Mesenchymal stem cell (in vitro differentiated cells and primary cell): Measurements from ENCODE around the gene C2CD3.

Source experiments
- DNase-seq: peaks from one replicate; pipeline ENCODE4 v3.0.0-alpha.2; 2013
- H2AFZ ChIP-seq: one replicate; pipeline ENCODE4 v1.6.1; 2013; ENCODE audit warnings: low read depth, mild to moderate bottlenecking, control low read depth, inconsistent platforms, low read length, moderate library complexity
- H2AK5ac ChIP-seq: 2 replicates; pipeline ENCODE4 v1.6.1; 2013; ENCODE audit warnings: low read length, moderate library complexity, mild to moderate bottlenecking, inconsistent platforms; ENCODE audit not compliant: severe bottlenecking
- H2BK120ac ChIP-seq: one replicate; pipeline ENCODE4 v1.6.1; 2013; ENCODE audit warnings: low read depth, mild to moderate bottlenecking, inconsistent platforms, low read length, moderate library complexity
- H2BK12ac ChIP-seq, 2 experiments: one replicate each; pipeline ENCODE4 v1.6.1; 2013; ENCODE audit warnings: inconsistent platforms in 2 of 2, low read length in 2 of 2, mild to moderate bottlenecking in 2 of 2, moderate library complexity in 2 of 2, control low read depth in 1 of 2
- H2BK15ac ChIP-seq: one replicate; pipeline ENCODE4 v1.6.1; 2013; ENCODE audit warnings: mild to moderate bottlenecking, low read depth, inconsistent platforms; ENCODE audit not compliant: poor library complexity, severe bottlenecking
- H2BK5ac ChIP-seq: 2 replicates; pipeline ENCODE4 v1.6.1; 2013; ENCODE audit warnings: low read depth, mild to moderate bottlenecking, low read length, control low read depth, inconsistent platforms; ENCODE audit not compliant: poor library complexity, severe bottlenecking
- H3K14ac ChIP-seq, 2 experiments: one replicate each; pipeline ENCODE4 v1.6.1; 2013; ENCODE audit warnings: inconsistent platforms in 2 of 2, low read length in 2 of 2, control low read depth in 1 of 2, mild to moderate bottlenecking in 1 of 2, moderate library complexity in 1 of 2
- H3K18ac ChIP-seq, 2 experiments: one replicate each; pipeline ENCODE4 v1.6.1; 2013; ENCODE audit warnings: inconsistent platforms in 2 of 2, low read length in 2 of 2, control low read depth in 1 of 2, low read depth in 1 of 2, mild to moderate bottlenecking in 1 of 2
- H3K23ac ChIP-seq, 2 experiments: one replicate each; pipeline ENCODE4 v1.6.1; 2013; ENCODE audit warnings: inconsistent platforms in 2 of 2, low read length in 2 of 2, mild to moderate bottlenecking in 2 of 2, moderate library complexity in 2 of 2, control low read depth in 1 of 2
- H3K27ac ChIP-seq: 2 replicates; pipeline ENCODE4 v1.5.1; 2013; ENCODE audit warnings: mild to moderate bottlenecking, moderate library complexity, low read length, control low read depth, inconsistent platforms; ENCODE audit not compliant: poor library complexity, severe bottlenecking
- H3K27me3 ChIP-seq, 2 experiments: 2 replicates each; pipeline versions ENCODE4 v1.6.1 to v1.7.0; 2013; ENCODE audit warnings: low read length in 2 of 2, mild to moderate bottlenecking in 2 of 2, moderate library complexity in 2 of 2, control low read depth in 1 of 2, inconsistent platforms in 1 of 2; ENCODE audit not compliant: control insufficient read depth in 1 of 2, insufficient read depth in 1 of 2
- H3K36me3 ChIP-seq, 2 experiments: 2 replicates each; pipeline versions ENCODE4 v1.6.1 to v1.7.0; 2013; ENCODE audit warnings: low read length in 2 of 2, control low read depth in 1 of 2, inconsistent platforms in 1 of 2, low read depth in 1 of 2, mild to moderate bottlenecking in 1 of 2; ENCODE audit not compliant: insufficient read depth in 2 of 2, control insufficient read depth in 1 of 2
- H3K4ac ChIP-seq, 2 experiments: one replicate each; pipeline ENCODE4 v1.6.1; 2013; ENCODE audit warnings: inconsistent platforms in 2 of 2, low read length in 2 of 2, mild to moderate bottlenecking in 2 of 2, moderate library complexity in 2 of 2, control low read depth in 1 of 2, low read depth in 1 of 2
- H3K4me1 ChIP-seq: 2 replicates; pipeline ENCODE4 v1.6.1; 2013; ENCODE audit warnings: low read depth, low read length, control low read depth; ENCODE audit not compliant: control insufficient read depth, insufficient read depth
- H3K4me2 ChIP-seq: 2 replicates; pipeline ENCODE4 v1.6.1; 2013; ENCODE audit warnings: low read length, mild to moderate bottlenecking, inconsistent platforms; ENCODE audit not compliant: poor library complexity, severe bottlenecking
- H3K4me3 ChIP-seq, 2 experiments: 2 replicates each; pipeline versions ENCODE4 v1.5.1 to v1.7.0; 2013; ENCODE audit warnings: low read length in 2 of 2, mild to moderate bottlenecking in 2 of 2, control low read depth in 1 of 2, low read depth in 1 of 2; ENCODE audit not compliant: insufficient read depth in 1 of 2
- H3K79me1 ChIP-seq: replicated peaks from 2 replicates; pipeline ENCODE4 v1.6.1; 2013; ENCODE audit warnings: mild to moderate bottlenecking, control low read depth, low read length, inconsistent platforms; ENCODE audit not compliant: poor library complexity, severe bottlenecking
- H3K9ac ChIP-seq: 2 replicates; pipeline ENCODE4 v1.7.0; 2013; ENCODE audit warnings: mild to moderate bottlenecking, low read length, moderate library complexity
- H3K9me3 ChIP-seq: 2 replicates; pipeline ENCODE4 v1.7.0; 2013; ENCODE audit warnings: mild to moderate bottlenecking, low read length; ENCODE audit not compliant: control insufficient read depth
- H4K8ac ChIP-seq: one replicate; pipeline ENCODE4 v1.6.1; 2013; ENCODE audit warnings: inconsistent platforms, mild to moderate bottlenecking, low read length, moderate library complexity
- H4K91ac ChIP-seq: one replicate; pipeline ENCODE4 v1.6.1; 2013; ENCODE audit warnings: mild to moderate bottlenecking, low read length, inconsistent platforms
- WGBS: methylation state at CpG from one replicate; pipeline ENCODE4 v1.1.7; 2013; ENCODE audit warnings: mixed read lengths; 5-methylcytosine and 5-hydroxymethylcytosine counted together

Gene C2CD3

GRCh38 chr11:74206746-74207145 is 35.9 kb upstream of the C2CD3 start:
- H3K79me1 ChIP-seq, result peaks cover 9% of the 10 kb centered on the region
- no peak overlapping the region for H3K4me3 ChIP-seq
- H2BK5ac ChIP-seq, result no peak overlapping the region
- peaks cover 3% of the 10 kb centered on the region for H3K4me1 ChIP-seq
- H3K27me3 ChIP-seq, result no peaks in the 10 kb centered on the region
- H4K8ac ChIP-seq, result no peak overlapping the region
- H2AK5ac ChIP-seq, result no peak overlapping the region
- H2BK12ac ChIP-seq, result no peak overlapping the region
- H3K14ac ChIP-seq, result no peak overlapping the region
- no peak overlapping the region for H3K18ac ChIP-seq
- no peak overlapping the region for H2BK15ac ChIP-seq
- no peak overlapping the region for H3K4ac ChIP-seq
- H2BK120ac ChIP-seq, result no peak overlapping the region
- H4K91ac ChIP-seq, result no peak overlapping the region
- H3K23ac ChIP-seq, result no peak overlapping the region
- WGBS, result no CpG with 5 or more reads among the region's 1 CpG
- H3K9ac ChIP-seq, result no peak overlapping the region
- peaks cover 15 to 68% of the 10 kb centered on the region in 2 experiments for H3K36me3 ChIP-seq
- H3K4me2 ChIP-seq, result no peak overlapping the region
- DNase-seq, result no peak
- H3K27ac ChIP-seq, result no peak overlapping the region
- H2AFZ ChIP-seq, result no peak overlapping the region
- no peaks in the 10 kb centered on the region for H3K9me3 ChIP-seq

GRCh38 chr11:74205181-74205580 is 34.4 kb upstream of the C2CD3 start:
- H3K4ac ChIP-seq, result no peak overlapping the region

GRCh38 chr11:74204701-74205100 is 33.9 kb upstream of the C2CD3 start:
- H3K14ac ChIP-seq, result no peak overlapping the region
- no peak overlapping the region for H3K27ac ChIP-seq
- no peak overlapping the region for H2AFZ ChIP-seq
- no peak overlapping the region for H3K4ac ChIP-seq
- no peak overlapping the region for H3K4me2 ChIP-seq
- H3K27me3 ChIP-seq, result no peaks in the 10 kb centered on the region
- no peak overlapping the region for H3K4me3 ChIP-seq
- H3K79me1 ChIP-seq, result peaks cover 7% of the 10 kb centered on the region
- no peak overlapping the region for H3K18ac ChIP-seq
- H3K9me3 ChIP-seq, result no peaks in the 10 kb centered on the region
- no peak overlapping the region for H2AK5ac ChIP-seq
- H4K91ac ChIP-seq, result no peak overlapping the region
- no peak overlapping the region for H4K8ac ChIP-seq
- no peak overlapping the region for H2BK5ac ChIP-seq
- H3K36me3 ChIP-seq, result peaks cover 14 to 54% of the 10 kb centered on the region in 2 experiments
- 100% methylated on average over 1 of the region's 1 CpG for WGBS
- H3K9ac ChIP-seq, result no peak overlapping the region
- H3K23ac ChIP-seq, result no peak overlapping the region
- no peak overlapping the region for H2BK120ac ChIP-seq
- DNase-seq, result no peak
- no peak overlapping the region for H2BK12ac ChIP-seq
- peaks cover 1% of the 10 kb centered on the region for H3K4me1 ChIP-seq
- no peak overlapping the region for H2BK15ac ChIP-seq

More at GRCh38 chr11:74205181-74205580, 34.4 kb upstream of the C2CD3 start:
- no peaks in the 10 kb centered on the region for H3K9me3 ChIP-seq
- H2BK12ac ChIP-seq, result no peak overlapping the region
- no peak overlapping the region for H3K23ac ChIP-seq
- no peak overlapping the region for H2BK15ac ChIP-seq
- peaks cover 16 to 58% of the 10 kb centered on the region in 2 experiments for H3K36me3 ChIP-seq
- H3K79me1 ChIP-seq, result peaks cover 7% of the 10 kb centered on the region
- no peak overlapping the region for H2AFZ ChIP-seq
- no peak overlapping the region for H3K27ac ChIP-seq
- no CpG with 5 or more reads among the region's 1 CpG for WGBS
- no peak overlapping the region for H3K14ac ChIP-seq
- no peak overlapping the region for H3K4me2 ChIP-seq
- no peak for DNase-seq
- H3K18ac ChIP-seq, result no peak overlapping the region
- no peak overlapping the region for H2BK120ac ChIP-seq
- H2BK5ac ChIP-seq, result no peak overlapping the region
- peaks cover 1% of the 10 kb centered on the region for H3K4me1 ChIP-seq
- no peak overlapping the region for H3K9ac ChIP-seq
- no peak overlapping the region for H2AK5ac ChIP-seq
- no peak overlapping the region for H4K91ac ChIP-seq
- H4K8ac ChIP-seq, result no peak overlapping the region
- no peak overlapping the region for H3K4me3 ChIP-seq
- H3K27me3 ChIP-seq, result no peaks in the 10 kb centered on the region

- Histone ChIP-seq H3K18ac (no peak overlapping the region), H3K36me3 (peaks cover 12 to 46% of the 10 kb centered on the region in 2 experiments), H3K4me3 (no peak overlapping the region), H4K91ac (no peak overlapping the region), H2AFZ (no peak overlapping the region), H3K27me3 (no peaks in the 10 kb centered on the region), H3K4me2 (no peak overlapping the region), H2BK15ac (no peak overlapping the region), H3K23ac (no peak overlapping the region), H3K14ac (no peak overlapping the region), H3K9ac (no peak overlapping the region), H2BK12ac (no peak overlapping the region), H2BK120ac (no peak overlapping the region), H2BK5ac (no peak overlapping the region), H3K79me1 (peaks cover 5% of the 10 kb centered on the region), H3K9me3 (no peaks in the 10 kb centered on the region), H3K4me1 (peaks cover under 1% of the 10 kb centered on the region), H3K27ac (no peak overlapping the region), H2AK5ac (no peak overlapping the region), H3K4ac (no peak overlapping the region), H4K8ac (no peak overlapping the region)
- DNase-seq, result no peak
- 91% methylated on average over 1 of the region's 2 CpGs for WGBS
Observed at GRCh38 chr11:74203966-74204365, 33.2 kb upstream of the C2CD3 start.
